HG02970 (cell line): ENCODE data around the gene YPEL2.

Experiments
- ATAC-seq: cut with Tn5 transposase; IDR thresholded peaks from one replicate; pipeline ENCODE4 v1.9.1; 2021; ENCODE audit warnings: mild to moderate bottlenecking, moderate library complexity, moderate number of reproducible peaks; ENCODE audit not compliant: unreplicated experiment, low FRiP score

The YPEL2 gene

GRCh38 chr17:59426031-59426430, 94.6 kb downstream of the YPEL2 start:
- ATAC-seq: no peak

- no peak for ATAC-seq
These were observed 96.0 kb downstream of the YPEL2 start for GRCh38 chr17:59427425-59427921.

- no peak for ATAC-seq
These were observed 96.5 kb downstream of the YPEL2 start for GRCh38 chr17:59427996-59428395.

- ATAC-seq: no peak
These were observed 97.5 kb downstream of the YPEL2 start for GRCh38 chr17:59428916-59429485.

- no peak for ATAC-seq
These were observed 100.1 kb downstream of the YPEL2 start for GRCh38 chr17:59431601-59432000.

GRCh38 chr17:59432657-59433056, 101.2 kb downstream of the YPEL2 start:
- ATAC-seq: no peak

GRCh38 chr17:59433586-59433985, 102.1 kb downstream of the YPEL2 start:
- ATAC-seq: no peak

- no peak for ATAC-seq
These were observed 103.0 kb downstream of the YPEL2 start for GRCh38 chr17:59434429-59434828.

GRCh38 chr17:59435238-59435637, 103.8 kb downstream of the YPEL2 start:
- ATAC-seq: no peak

- no peak for ATAC-seq
These were observed 105.4 kb downstream of the YPEL2 start for GRCh38 chr17:59436900-59437299.

GRCh38 chr17:59437791-59438281, 106.4 kb downstream of the YPEL2 start:
- no peak for ATAC-seq

GRCh38 chr17:59439262-59439661, 107.8 kb downstream of the YPEL2 start:
- ATAC-seq: no peak

GRCh38 chr17:59439741-59440211, 108.3 kb downstream of the YPEL2 start:
- ATAC-seq: no peak

- ATAC-seq: no peak
These were observed 109.5 kb downstream of the YPEL2 start for GRCh38 chr17:59440757-59441463.

- ATAC-seq: no peak
These were observed 110.1 kb downstream of the YPEL2 start for GRCh38 chr17:59441464-59442096.

GRCh38 chr17:59443106-59443505, 111.7 kb downstream of the YPEL2 start:
- no peak for ATAC-seq
